Stimulated activated CD8-positive, alpha-beta memory T cell treated with anti-CD3 and anti-CD28 coated beads, Interleukin-2, amount 100 ng/mL, for 1 hour (primary cell): Measurements from ENCODE around the gene TMEM184A.

Source experiments
- DNase-seq, 2 donors: peaks; one replicate each; pipeline ENCODE4 v3.0.0-alpha.2; 2020; ENCODE audit warnings: low read depth in 2 of 2

Gene TMEM184A

DNA sequence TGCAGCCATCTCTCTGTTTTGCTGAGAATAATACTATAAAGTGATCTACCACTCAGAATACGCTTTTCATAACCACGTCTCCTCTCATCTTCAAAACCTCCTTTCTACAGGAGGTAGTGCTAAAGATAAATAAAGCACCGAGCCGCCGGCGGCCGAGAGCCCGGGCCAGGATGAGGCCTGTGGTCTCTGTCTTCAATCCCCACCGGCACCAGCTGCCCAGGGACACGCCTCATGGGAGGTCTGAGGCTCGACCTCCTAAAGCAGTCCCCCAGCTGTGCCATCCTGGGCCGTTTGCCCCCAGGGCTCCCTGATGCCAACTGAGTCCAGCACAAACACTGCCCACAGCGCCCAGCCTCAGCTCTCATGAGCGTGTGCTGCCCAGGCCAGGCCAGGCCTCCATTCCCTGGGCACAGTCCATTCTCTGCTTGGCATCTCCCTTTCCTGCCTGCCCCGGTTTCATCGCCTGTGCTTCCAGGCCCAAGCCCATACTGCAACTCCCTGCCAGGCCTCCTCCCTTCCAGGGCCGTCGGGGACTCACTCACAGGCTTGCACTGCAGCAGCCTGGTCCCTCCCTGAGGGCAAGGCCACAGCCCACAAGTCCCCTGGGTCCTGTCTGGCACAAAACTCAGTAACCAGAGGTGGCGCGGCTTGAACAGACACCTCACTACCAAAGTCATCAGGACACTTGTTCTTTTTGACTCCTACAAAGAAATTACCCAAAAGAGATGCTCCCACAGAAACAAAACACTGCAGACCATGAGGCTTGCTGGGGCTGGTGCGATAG, 54.3 kb downstream of the TMEM184A start:
- DNase-seq = no peak

GRCh38 chr7:1500064-1500807, 55.8 kb downstream of the TMEM184A start:
- no peak for DNase-seq

DNA sequence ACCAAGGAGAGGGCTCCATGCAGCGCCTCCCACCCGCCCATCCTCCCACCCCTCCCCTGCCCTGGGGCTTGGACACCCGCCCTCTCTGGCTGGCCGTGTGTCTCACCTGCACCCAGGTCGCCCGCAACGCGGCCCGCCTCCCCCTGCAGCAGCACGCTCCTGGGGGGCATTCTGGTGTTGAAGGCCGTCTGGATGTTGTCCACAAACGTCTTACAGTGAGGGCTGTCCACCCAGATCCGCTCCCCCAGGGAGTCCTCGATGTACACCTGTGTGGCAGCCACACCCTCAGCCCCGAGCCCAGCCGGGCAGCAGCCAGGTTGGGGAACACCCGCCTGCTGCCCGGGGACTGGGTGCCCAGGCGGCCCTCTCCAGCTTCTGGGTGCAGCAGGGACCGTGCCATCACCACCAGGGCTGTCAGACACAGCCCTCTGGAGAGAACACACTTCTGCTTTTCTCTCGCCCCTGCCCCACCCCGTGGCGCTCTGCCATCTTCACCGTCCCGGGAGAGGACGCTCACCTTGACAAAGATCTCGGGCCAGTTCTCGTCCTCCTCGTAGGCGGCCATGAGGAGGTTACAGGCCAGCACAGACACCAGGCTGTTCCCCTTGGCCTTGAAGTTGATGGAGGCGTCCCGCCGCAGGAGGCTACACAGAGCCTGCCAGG, 56.5 kb downstream of the TMEM184A start:
- no peak for DNase-seq

- DNase-seq = no peak
Measured at GRCh38 chr7:1498370-1499305, 57.4 kb downstream of the TMEM184A start.

GRCh38 chr7:1497293-1497927, 58.6 kb downstream of the TMEM184A start:
- no peak for DNase-seq

DNA sequence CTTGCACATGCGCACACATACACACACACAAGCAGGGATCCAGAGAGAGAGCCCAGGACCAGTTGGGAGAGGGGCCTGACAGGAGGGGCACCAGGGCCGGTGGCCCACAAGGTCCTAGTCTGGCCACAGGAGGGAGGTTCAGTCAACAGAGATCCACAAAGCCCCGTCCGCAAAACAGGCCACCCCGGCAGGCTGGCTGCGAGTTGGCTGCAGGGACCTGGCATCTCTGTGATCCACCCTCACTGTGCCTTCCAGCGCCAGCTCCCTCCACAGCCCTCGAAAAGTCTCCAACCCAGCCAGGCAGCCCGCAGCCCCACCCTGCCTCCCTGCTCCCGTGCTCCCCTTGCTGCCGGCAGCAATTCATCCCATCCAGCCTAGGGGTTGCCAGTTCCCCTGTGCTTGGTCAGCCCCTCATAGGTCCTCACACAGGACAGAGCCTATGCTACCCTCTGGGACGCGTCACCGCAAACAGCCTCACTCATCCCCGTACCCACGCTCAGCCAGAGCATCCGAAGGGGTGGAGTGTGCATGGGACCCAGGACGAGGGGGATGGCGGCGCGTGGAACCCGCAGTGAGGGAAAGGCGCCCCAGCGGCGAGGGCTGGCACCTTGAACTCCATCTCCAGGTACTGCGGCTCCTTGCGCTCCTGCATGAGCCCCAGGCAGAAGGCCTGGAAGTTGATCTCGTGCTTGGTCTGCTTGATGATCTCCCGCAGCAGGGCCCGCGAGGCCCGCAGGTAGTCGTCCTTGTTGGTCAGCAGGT, 59.3 kb downstream of the TMEM184A start:
- DNase-seq = no peak

GRCh38 chr7:1495564-1496242, 60.3 kb downstream of the TMEM184A start:
- no peak for DNase-seq

- no peak for DNase-seq
Measured at GRCh38 chr7:1494866-1495563, 61.0 kb downstream of the TMEM184A start.

GRCh38 chr7:1494447-1494846, 61.6 kb downstream of the TMEM184A start:
- DNase-seq = no peak

GRCh38 chr7:1493571-1493970, 62.4 kb downstream of the TMEM184A start:
- DNase-seq = no peak

DNA sequence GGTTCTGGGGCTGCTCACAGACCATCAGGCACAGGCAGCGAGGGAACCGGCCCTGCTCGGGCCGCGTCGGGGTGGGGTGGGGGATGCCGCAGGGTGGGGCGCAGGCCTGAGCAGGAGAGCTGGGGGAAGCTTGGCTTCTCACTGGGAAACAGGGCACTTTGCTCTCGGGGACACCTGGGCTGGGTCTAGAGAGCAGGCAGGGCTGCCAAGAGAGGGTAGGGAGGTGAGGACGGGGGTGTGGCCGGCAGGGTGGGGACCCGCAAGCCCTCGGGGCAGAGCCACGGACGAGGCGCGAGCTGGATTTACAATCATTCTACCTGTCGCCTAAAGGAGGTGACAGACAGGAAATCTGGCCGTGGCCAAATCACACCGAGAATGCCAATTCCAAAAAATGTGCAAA, 62.9 kb downstream of the TMEM184A start:
- DNase-seq = no peak

DNA sequence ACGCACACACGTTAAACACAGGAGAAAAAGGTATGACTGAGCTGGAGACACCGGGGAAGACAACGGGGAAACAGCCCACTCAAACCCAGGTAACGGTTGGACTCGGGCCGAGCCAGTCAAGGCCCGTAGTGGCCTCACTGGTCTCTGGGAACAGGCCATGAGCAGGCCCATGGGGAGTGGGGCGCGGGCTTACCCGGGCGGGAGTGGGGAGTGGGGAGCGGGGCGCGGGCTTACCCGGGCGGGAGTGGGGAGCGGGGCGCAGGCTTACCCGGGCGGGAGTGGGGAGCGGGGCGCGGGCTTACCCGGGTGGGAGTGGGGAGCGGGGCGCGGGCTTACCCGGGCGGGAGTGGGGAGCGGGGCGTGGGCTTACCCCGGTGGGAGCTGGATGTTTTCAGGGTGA, 63.4 kb downstream of the TMEM184A start:
- DNase-seq = no peak
